Natural killer cell treated with Interleukin-12 subunit alpha and Interleukin-12 subunit beta and Interleukin-15 and Interleukin-18, amount 100 ng/mL, for 72 hours (primary cell): Measurements from ENCODE around the gene TYW3. TPM values are rescaled to one million over a fixed set of nuclear protein-coding genes. Genes with fewer than 3 reads are reported as not detected.
"Not testable (repeated sequence)": the region's sequence is repeated elsewhere in the genome, so short reads cannot be mapped to it uniquely, and the experiment has no call there.

Experiments used
- ATAC-seq, 2 donors: fragments of 150-1000 bp; cut with Tn5 transposase in 1 of 2; sonication (Bioruptor Pico), chemical (Tn5 transposase) in 1 of 2; 2 replicates each; pipeline ENCODE4 v1.10.0; 2021
- DNase-seq: peaks from one replicate; pipeline ENCODE4 v3.0.0; 2022; ENCODE audit warnings: low spot score
- H3K27ac Mint-ChIP-seq, 2 donors: 1 replicate in 1 of 2; 2 replicates in 1 of 2; pipeline ENCODE4 v1.8.0; 2022; ENCODE audit warnings: mixed read lengths in 2 of 2, mild to moderate bottlenecking in 1 of 2, moderate library complexity in 1 of 2
- H3K27me3 Mint-ChIP-seq, 2 donors: 1 replicate in 1 of 2; 2 replicates in 1 of 2; pipeline ENCODE4 v1.8.0; 2022; ENCODE audit warnings: mixed read lengths in 2 of 2
- H3K36me3 Mint-ChIP-seq: one replicate; pipeline ENCODE4 v1.8.0; 2022; ENCODE audit warnings: mixed read lengths
- H3K4me1 Mint-ChIP-seq, 2 donors: 1 replicate in 1 of 2; 2 replicates in 1 of 2; pipeline ENCODE4 v1.8.0; 2022; ENCODE audit warnings: low read depth in 2 of 2, mixed read lengths in 2 of 2, mild to moderate bottlenecking in 1 of 2
- H3K4me3 Mint-ChIP-seq: one replicate; pipeline ENCODE4 v1.8.0; 2022; ENCODE audit warnings: mixed read lengths
- H3K9me3 Mint-ChIP-seq: 2 replicates; pipeline ENCODE4 v1.8.0; 2022; ENCODE audit warnings: mixed read lengths
- total RNA-seq, 2 donors: library from RNA; stranded (reverse); gene quantifications; one replicate each; pipeline ENCODE4 v1.2.3, GENCODE V29; 2022

Gene TYW3
- total RNA-seq, 2 donors from 2014 or later, result 19.8 to 28.4 TPM

DNA sequence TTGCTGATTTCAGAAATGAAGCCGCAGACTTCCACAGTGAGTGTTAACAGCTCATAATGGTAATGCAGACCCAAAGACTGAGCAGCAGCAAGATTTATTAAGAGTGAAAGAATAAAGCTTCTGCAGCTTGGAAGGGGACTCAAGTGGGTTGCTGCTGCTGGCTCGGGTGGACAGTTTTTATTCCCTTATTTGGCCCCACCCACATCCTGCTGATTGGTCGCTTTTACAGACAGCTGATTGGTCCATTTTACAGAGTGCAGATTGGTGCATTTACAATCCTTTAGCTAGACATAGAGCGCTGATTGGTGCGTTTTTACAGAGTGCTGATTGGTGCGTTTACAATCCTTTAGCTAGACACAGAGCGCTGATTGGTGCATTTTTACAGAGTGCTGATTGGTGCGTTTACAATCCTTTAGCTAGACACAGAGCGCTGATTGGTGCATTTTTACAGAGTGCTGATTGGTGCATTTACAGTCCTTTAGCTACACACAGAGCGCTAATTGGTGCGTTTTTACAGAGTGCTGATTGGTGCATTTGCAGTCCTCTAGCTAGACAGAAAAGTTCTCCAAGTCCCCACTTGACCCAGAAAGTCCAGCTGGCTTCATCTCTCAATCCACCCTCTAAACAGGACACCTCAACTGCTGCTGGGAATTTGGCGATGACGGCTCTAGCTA, 7.5 kb downstream of the TYW3 start:
- H3K27me3 Mint-ChIP-seq, H3K9me3 Mint-ChIP-seq, H3K4me1 Mint-ChIP-seq, H3K27ac Mint-ChIP-seq, H3K4me3 Mint-ChIP-seq, DNase-seq, ATAC-seq: not testable (repeated sequence)
- peaks cover 41% of the 10 kb centered on the region for H3K36me3 Mint-ChIP-seq

DNA sequence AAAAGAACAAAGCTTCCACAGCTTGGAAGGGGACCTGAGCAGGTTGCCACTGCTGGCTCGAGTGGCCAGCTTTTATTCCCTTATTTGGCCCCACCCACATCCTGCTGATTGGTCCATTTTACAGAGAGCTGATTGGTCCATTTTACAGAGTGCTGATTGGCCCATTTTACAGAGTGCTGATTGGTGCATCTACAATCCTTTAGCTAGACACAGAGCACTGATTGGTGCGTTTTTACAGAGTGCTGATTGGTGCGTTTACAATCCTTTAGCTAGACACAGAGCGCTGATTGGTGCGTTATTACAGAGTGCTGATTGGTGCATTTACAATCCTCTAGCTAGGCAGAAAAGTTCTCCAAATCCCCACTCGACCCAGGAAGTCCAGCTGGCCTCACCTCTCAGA, 12.3 kb downstream of the TYW3 start:
- peaks cover 40% of the 10 kb centered on the region for H3K36me3 Mint-ChIP-seq
- not testable (repeated sequence) for DNase-seq, H3K27me3 Mint-ChIP-seq, H3K4me3 Mint-ChIP-seq, H3K9me3 Mint-ChIP-seq, ATAC-seq, H3K4me1 Mint-ChIP-seq, H3K27ac Mint-ChIP-seq

- DNase-seq (no peak), ATAC-seq (no peak)
- H3K27me3 Mint-ChIP-seq, result no peaks in the 10 kb centered on the region
- H3K9me3 Mint-ChIP-seq, result peaks cover 3% of the 10 kb centered on the region
- peaks cover 0 to 2% of the 10 kb centered on the region in 2 donors for H3K4me1 Mint-ChIP-seq
- H3K27ac Mint-ChIP-seq, result no peak overlapping the region
- peaks cover 44% of the 10 kb centered on the region for H3K36me3 Mint-ChIP-seq
- no peak overlapping the region for H3K4me3 Mint-ChIP-seq
Observed at GRCh38 chr1:74748960-74749359, 16.0 kb downstream of the TYW3 start.

- DNase-seq (no peak), ATAC-seq (no peak)
- Mint-ChIP-seq H3K9me3 (peaks cover 8% of the 10 kb centered on the region), H3K27ac (no peak overlapping the region), H3K27me3 (no peaks in the 10 kb centered on the region), H3K36me3 (peaks cover 61% of the 10 kb centered on the region), H3K4me3 (no peak overlapping the region), H3K4me1 (no peaks in the 10 kb centered on the region)
Observed at GRCh38 chr1:74753104-74753503, 20.2 kb downstream of the TYW3 start.

- no peak for ATAC-seq
- H3K4me1 Mint-ChIP-seq, result no peaks in the 10 kb centered on the region
- H3K9me3 Mint-ChIP-seq, result peaks cover 8% of the 10 kb centered on the region
Observed at GRCh38 chr1:74755475-74755874, 22.5 kb downstream of the TYW3 start.

GRCh38 chr1:74756650-74757049, 23.7 kb downstream of the TYW3 start:
- H3K27ac Mint-ChIP-seq, DNase-seq, H3K9me3 Mint-ChIP-seq, H3K4me3 Mint-ChIP-seq, ATAC-seq, H3K27me3 Mint-ChIP-seq, H3K4me1 Mint-ChIP-seq: not testable (repeated sequence)
- peaks cover 66% of the 10 kb centered on the region for H3K36me3 Mint-ChIP-seq

More at GRCh38 chr1:74755475-74755874, 22.5 kb downstream of the TYW3 start:
- Mint-ChIP-seq H3K27me3 (no peaks in the 10 kb centered on the region), H3K27ac (no peak overlapping the region), H3K4me3 (no peak overlapping the region), H3K36me3 (peaks cover 66% of the 10 kb centered on the region)
- DNase-seq, result no peak

DNA sequence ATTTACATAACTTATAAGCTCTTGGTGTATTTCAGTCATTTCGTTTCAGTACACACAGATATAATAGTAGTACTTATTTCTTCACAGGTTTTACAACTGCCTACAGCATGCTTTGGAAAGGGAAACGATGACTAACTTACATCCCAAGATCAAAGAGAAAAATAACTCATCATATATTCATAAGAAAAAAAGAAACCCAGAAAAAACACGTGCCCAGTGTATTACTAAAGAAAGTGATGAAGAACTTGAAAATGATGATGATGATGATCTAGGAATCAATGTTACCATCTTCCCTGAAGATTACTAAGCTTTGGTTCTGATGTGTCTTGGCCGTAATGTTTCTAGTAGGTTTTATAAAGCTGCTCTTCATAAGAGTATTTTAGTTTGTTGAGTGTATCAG, 30.9 kb downstream of the TYW3 start:
- Mint-ChIP-seq H3K27ac (no peak overlapping the region), H3K4me3 (no peak overlapping the region), H3K27me3 (no peaks in the 10 kb centered on the region), H3K9me3 (no peaks in the 10 kb centered on the region), H3K36me3 (peaks cover 16% of the 10 kb centered on the region), H3K4me1 (no peaks in the 10 kb centered on the region)
- DNase-seq (no peak), ATAC-seq (peak in 1 of 2 donors; percentile 67)

DNA sequence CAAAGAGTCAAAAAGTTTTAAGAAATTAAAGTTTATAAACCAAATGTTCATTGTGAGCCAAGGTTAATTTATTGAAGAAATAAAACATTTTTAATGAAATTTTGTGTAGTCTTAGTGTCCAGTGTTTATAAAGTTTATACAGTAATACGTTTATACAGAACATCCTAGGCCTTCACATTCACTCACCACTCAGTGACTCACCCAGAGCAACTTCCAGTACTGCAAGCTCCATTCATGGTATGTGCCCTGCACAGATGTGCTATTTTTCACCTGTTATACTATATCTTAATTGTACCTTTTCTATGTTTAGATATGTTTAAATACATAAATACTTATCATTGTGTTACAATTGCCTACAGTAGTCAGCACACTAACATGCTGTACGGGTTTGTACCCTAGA, 33.6 kb downstream of the TYW3 start:
- ATAC-seq, result no peak
- Mint-ChIP-seq H3K4me1 (no peaks in the 10 kb centered on the region), H3K4me3 (no peak overlapping the region), H3K27me3 (peaks cover 0 to 7% of the 10 kb centered on the region in 2 donors), H3K27ac (no peak overlapping the region), H3K36me3 (peaks cover 3% of the 10 kb centered on the region), H3K9me3 (no peaks in the 10 kb centered on the region)
- DNase-seq, result no peak

GRCh38 chr1:74767490-74767889, 34.5 kb downstream of the TYW3 start:
- no peak overlapping the region for H3K27ac Mint-ChIP-seq
- no peaks in the 10 kb centered on the region for H3K9me3 Mint-ChIP-seq
- no peaks in the 10 kb centered on the region for H3K36me3 Mint-ChIP-seq
- no peak for DNase-seq
- peaks cover 0 to 8% of the 10 kb centered on the region in 2 donors for H3K27me3 Mint-ChIP-seq
- no peak for ATAC-seq
- no peaks in the 10 kb centered on the region for H3K4me1 Mint-ChIP-seq
- no peak overlapping the region for H3K4me3 Mint-ChIP-seq

DNA sequence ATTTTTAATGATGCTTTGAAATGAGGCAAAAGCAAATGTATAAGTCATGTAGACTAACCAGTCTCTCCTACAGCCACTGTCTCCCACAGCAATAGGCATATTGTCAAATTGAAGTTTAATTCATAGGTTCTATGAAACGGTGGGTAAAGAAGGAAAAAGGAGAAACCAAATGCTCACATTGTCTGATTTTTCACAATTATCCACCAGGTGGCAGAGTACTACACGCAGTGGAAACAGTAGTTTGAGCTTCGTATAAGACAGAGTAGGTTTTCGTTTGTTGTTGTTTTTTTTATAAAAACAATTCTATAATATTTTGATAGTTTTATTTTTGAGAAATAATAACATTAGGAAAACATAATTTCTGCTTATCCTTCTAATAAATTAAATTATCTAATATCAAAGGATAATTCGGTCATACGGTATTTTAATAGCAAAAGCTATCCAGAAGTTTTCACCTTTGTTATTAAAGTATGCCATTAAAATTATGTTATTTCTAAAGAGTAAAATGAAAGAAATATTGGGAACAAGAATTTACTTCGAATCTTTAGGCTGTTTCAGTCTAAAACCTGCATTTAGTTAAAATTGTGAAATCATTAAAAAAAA, 39.1 kb downstream of the TYW3 start:
- no peaks in the 10 kb centered on the region for H3K9me3 Mint-ChIP-seq

DNA sequence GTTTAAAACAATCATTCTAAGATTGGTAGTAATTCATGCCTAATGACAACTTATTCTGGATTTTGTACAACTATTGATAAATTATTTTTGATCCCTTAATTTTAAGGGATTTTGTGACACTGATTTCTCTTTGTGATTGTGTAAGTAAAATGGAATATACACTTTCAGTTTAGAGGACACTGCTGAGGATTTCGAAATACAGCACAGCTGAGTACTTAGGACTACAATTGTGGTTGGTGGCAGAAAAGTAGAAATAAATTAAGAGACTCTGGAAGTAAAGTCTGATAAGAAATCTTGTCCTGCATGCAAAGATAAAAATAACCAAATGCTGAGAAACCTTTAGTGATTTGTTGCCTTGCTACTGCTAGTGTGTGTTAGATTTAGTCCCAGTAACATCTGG, 40.0 kb downstream of the TYW3 start:
- Mint-ChIP-seq H3K36me3 (no peaks in the 10 kb centered on the region), H3K27me3 (peaks cover 3 to 16% of the 10 kb centered on the region in 2 donors), H3K27ac (no peak overlapping the region), H3K4me1 (no peaks in the 10 kb centered on the region), H3K9me3 (no peaks in the 10 kb centered on the region), H3K4me3 (no peak overlapping the region)
- DNase-seq (no peak), ATAC-seq (no peak)

More for the DNA sequence above, 39.1 kb downstream of the TYW3 start:
- H3K27ac Mint-ChIP-seq, result no peak overlapping the region
- H3K27me3 Mint-ChIP-seq, result peaks cover 3 to 16% of the 10 kb centered on the region in 2 donors
- H3K36me3 Mint-ChIP-seq, result no peaks in the 10 kb centered on the region
- no peak overlapping the region for H3K4me3 Mint-ChIP-seq
- H3K4me1 Mint-ChIP-seq, result no peaks in the 10 kb centered on the region
- DNase-seq, result no peak
- ATAC-seq, result no peak

GRCh38 chr1:74773582-74773981, 40.6 kb downstream of the TYW3 start:
- Mint-ChIP-seq H3K36me3 (no peaks in the 10 kb centered on the region), H3K27me3 (peaks cover 3 to 21% of the 10 kb centered on the region in 2 donors), H3K27ac (no peak overlapping the region), H3K4me3 (no peak overlapping the region), H3K9me3 (no peaks in the 10 kb centered on the region), H3K4me1 (no peaks in the 10 kb centered on the region)
- DNase-seq, result no peak
- ATAC-seq, result no peak

GRCh38 chr1:74775735-74776134, 42.8 kb downstream of the TYW3 start:
- no peak for DNase-seq

GRCh38 chr1:74777525-74777924, 44.6 kb downstream of the TYW3 start:
- no peaks in the 10 kb centered on the region for H3K4me1 Mint-ChIP-seq
- no peaks in the 10 kb centered on the region for H3K36me3 Mint-ChIP-seq
- H3K9me3 Mint-ChIP-seq, result no peaks in the 10 kb centered on the region
- no peak for ATAC-seq
- no peak overlapping the region for H3K27ac Mint-ChIP-seq
- no peak for DNase-seq
- peaks cover 6 to 25% of the 10 kb centered on the region in 2 donors for H3K27me3 Mint-ChIP-seq
- H3K4me3 Mint-ChIP-seq, result no peak overlapping the region

More at GRCh38 chr1:74775735-74776134, 42.8 kb downstream of the TYW3 start:
- ATAC-seq, result no peak
- no peaks in the 10 kb centered on the region for H3K4me1 Mint-ChIP-seq
- no peaks in the 10 kb centered on the region for H3K36me3 Mint-ChIP-seq
- H3K27me3 Mint-ChIP-seq, result peaks cover 5 to 30% of the 10 kb centered on the region in 2 donors
- no peak overlapping the region for H3K27ac Mint-ChIP-seq
- H3K9me3 Mint-ChIP-seq, result no peaks in the 10 kb centered on the region
- no peak overlapping the region for H3K4me3 Mint-ChIP-seq
